NCI-H748 treated with DMSO at 0.1 percent for 48 hours (cell line): Measurements from ENCODE around the gene FARS2.

Source experiments
- DNase-seq: peaks from one replicate; lab custom pipeline; 2025; lab: John Stamatoyannopoulos, UW

Gene FARS2

GRCh38 chr6:5468586-5468985 lies 207.3 kb downstream of the FARS2 start:
- no peak for DNase-seq

- no peak for DNase-seq
Measured at GRCh38 chr6:5469101-5469846, 208.0 kb downstream of the FARS2 start.

- peak; percentile 91 for DNase-seq
Measured at GRCh38 chr6:5471044-5471443, 209.7 kb downstream of the FARS2 start.

- peak; percentile 84 for DNase-seq
Measured at GRCh38 chr6:5471637-5472398, 210.5 kb downstream of the FARS2 start.

- DNase-seq = peak; percentile 70
Measured at GRCh38 chr6:5472571-5472970, 211.3 kb downstream of the FARS2 start.

GRCh38 chr6:5475779-5476178 lies 214.5 kb downstream of the FARS2 start:
- no peak for DNase-seq

- no peak for DNase-seq
Measured at GRCh38 chr6:5478380-5478779, 217.1 kb downstream of the FARS2 start.

- peak; percentile 27 for DNase-seq
Measured at GRCh38 chr6:5481033-5481432, 219.7 kb downstream of the FARS2 start.

GRCh38 chr6:5481750-5482149 lies 220.4 kb downstream of the FARS2 start:
- no peak for DNase-seq

GRCh38 chr6:5482619-5483018 lies 221.3 kb downstream of the FARS2 start:
- no peak for DNase-seq

- DNase-seq = no peak
Measured at GRCh38 chr6:5484692-5485091, 223.4 kb downstream of the FARS2 start.

GRCh38 chr6:5486214-5486613 lies 224.9 kb downstream of the FARS2 start:
- no peak for DNase-seq

- DNase-seq = peak; percentile 95
Measured at GRCh38 chr6:5490501-5491069, 229.3 kb downstream of the FARS2 start.

GRCh38 chr6:5492356-5492755 lies 231.0 kb downstream of the FARS2 start:
- no peak for DNase-seq

GRCh38 chr6:5493806-5494205 lies 232.5 kb downstream of the FARS2 start:
- DNase-seq = no peak

GRCh38 chr6:5497896-5498578 lies 236.7 kb downstream of the FARS2 start:
- DNase-seq = peak; percentile 77

GRCh38 chr6:5498579-5498899 lies 237.2 kb downstream of the FARS2 start:
- DNase-seq = no peak

GRCh38 chr6:5499644-5500306 lies 238.5 kb downstream of the FARS2 start:
- no peak for DNase-seq

- no peak for DNase-seq
Measured at GRCh38 chr6:5501837-5502236, 240.5 kb downstream of the FARS2 start.

- no peak for DNase-seq
Measured at GRCh38 chr6:5504078-5504477, 242.8 kb downstream of the FARS2 start.

GRCh38 chr6:5506149-5506548 lies 244.8 kb downstream of the FARS2 start:
- no peak for DNase-seq

- DNase-seq = no peak
Measured at GRCh38 chr6:5506597-5506996, 245.3 kb downstream of the FARS2 start.
